ENCODE results near the gene PPP2R2D. TPM values are rescaled to one million over a fixed set of nuclear protein-coding genes. Genes with fewer than 3 reads are reported as not detected.

Gene PPP2R2D
- total and polyA plus RNA-seq, 9 donors, result 26.7 to 62.9 (median 42.0) TPM

DNA sequence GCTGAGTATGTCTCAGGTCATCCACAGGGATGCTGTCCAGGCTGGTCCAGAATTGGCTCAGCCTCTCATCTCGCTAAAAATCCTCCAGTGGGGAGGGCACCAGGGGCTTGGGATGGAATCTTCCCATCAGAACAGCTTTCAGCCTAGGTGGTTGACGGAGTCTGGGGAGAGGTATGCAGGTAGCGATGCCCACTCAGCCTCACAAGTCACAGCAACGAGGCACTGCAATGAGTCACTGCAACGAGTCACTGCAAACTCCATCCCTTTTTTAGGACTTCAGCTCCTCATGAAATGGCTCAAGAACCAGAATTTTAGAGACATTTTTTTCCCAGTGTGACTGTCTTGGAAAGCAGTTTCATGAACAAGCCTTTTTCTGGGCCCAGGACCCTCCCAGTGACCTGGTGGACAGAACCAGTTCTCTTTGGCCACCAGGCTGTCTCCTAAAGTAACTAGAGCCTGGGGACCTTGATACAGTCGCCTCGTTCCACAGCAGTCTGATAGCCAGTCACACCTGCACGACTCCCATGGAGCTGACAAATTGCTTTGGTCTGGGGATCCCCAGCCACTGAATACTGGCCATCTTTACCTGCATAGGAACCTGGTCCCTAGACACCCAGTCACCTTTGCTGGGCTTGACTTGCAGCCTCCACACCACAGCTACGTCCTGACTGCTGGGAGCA, 41.3 kb upstream of the PPP2R2D start:
- no peaks in the 10 kb centered on the region for H3K9me3 ChIP-seq
- H3K36me3 ChIP-seq, result no peaks in the 10 kb centered on the region
- intact Hi-C loops (cut with DNase I), result no loop called here
- no peaks in the 10 kb centered on the region for H3K27me3 ChIP-seq
- TF ChIP-seq POLR2A (IDR thresholded peaks at IDR 0.05) (no peak), EP300 (IDR thresholded peaks at IDR 0.05) (no peak)
- TF ChIP-seq, protein P1, sequence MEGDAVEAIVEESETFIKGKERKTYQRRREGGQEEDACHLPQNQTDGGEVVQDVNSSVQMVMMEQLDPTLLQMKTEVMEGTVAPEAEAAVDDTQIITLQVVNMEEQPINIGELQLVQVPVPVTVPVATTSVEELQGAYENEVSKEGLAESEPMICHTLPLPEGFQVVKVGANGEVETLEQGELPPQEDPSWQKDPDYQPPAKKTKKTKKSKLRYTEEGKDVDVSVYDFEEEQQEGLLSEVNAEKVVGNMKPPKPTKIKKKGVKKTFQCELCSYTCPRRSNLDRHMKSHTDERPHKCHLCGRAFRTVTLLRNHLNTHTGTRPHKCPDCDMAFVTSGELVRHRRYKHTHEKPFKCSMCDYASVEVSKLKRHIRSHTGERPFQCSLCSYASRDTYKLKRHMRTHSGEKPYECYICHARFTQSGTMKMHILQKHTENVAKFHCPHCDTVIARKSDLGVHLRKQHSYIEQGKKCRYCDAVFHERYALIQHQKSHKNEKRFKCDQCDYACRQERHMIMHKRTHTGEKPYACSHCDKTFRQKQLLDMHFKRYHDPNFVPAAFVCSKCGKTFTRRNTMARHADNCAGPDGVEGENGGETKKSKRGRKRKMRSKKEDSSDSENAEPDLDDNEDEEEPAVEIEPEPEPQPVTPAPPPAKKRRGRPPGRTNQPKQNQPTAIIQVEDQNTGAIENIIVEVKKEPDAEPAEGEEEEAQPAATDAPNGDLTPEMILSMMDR (IDR thresholded peaks at IDR 0.05), result no peak
- H3K4me3 ChIP-seq, result no peak overlapping the region
- no peaks in the 10 kb centered on the region for H3K4me1 ChIP-seq (ENCODE audit: insufficient read depth)
- DNase-seq, result no peak
- WGBS, 3 donors, result 74% methylated on average over 9 of the region's 9 CpGs
- H3K27ac ChIP-seq, result no peak overlapping the region

DNA sequence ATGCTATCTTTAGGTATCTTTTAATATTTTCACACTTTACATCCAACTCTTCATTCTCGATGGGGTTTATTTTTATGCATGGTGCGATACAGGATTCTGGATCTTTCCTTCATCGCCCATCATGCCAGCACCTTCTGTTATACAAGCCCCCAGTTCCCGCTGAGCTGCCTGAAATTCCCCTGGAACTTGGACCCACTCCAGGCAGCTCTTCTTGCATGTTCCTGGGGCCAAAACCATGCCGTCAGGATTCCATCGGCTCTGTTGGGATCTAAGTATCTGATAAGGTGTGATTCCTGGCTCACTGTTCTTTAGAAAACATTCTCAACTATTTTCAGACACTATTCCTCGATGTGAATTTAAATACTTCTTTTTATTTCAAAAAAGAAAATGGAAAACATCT, 40.5 kb upstream of the PPP2R2D start:
- intact Hi-C loops (cut with DNase I), result no loop called here
- DNase-seq, result peak in 1 of 5 donors; percentile 11

DNA sequence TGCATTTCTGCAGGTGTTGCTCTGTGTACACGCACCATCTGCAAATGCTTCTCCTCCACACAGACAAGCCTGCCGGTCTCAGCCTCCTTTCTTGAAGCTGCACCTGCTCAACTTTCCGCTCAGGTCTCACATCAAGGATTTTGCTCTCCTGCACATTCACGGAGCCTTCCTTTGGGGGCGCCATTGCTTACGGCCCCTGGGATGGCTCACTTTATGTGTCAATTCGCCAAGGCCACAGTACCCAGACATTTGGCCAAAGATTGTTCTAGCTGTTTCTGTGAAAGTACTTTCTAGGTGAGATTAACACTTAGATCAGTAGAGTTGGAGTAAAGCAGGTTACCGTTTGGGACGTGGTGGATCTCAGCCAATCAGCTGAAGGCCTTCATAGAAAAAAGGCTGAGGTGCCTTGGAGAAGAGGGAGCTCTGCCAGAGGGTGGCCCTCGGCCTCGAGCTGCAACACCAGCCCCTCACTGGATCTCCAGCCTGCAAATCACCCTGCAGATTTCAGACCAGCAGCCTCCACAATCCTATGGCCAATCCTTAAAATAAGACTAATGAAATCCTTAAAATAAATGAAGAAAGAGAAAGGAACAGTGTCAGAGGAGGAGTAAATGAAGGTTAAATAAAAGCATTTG, 39.9 kb upstream of the PPP2R2D start:
- WGBS, 3 donors, result 31 to 43% (median 33%) methylated on average over 11 of the region's 11 CpGs
- H3K4me3 ChIP-seq, result no peak overlapping the region
- H3K27ac ChIP-seq, result no peak overlapping the region
- H3K36me3 ChIP-seq, result no peaks in the 10 kb centered on the region
- H3K27me3 ChIP-seq, result no peaks in the 10 kb centered on the region
- intact Hi-C loops (cut with DNase I), result no loop called here
- no peaks in the 10 kb centered on the region for H3K4me1 ChIP-seq (ENCODE audit: insufficient read depth)
- peak in 1 of 5 donors; percentile 6 for DNase-seq
- H3K9me3 ChIP-seq, result no peaks in the 10 kb centered on the region
- TF ChIP-seq, protein P1 (IDR thresholded peaks at IDR 0.05), result no peak
- TF ChIP-seq POLR2A (IDR thresholded peaks at IDR 0.05) (no peak), EP300 (IDR thresholded peaks at IDR 0.05) (no peak)

More for the DNA sequence above, 40.5 kb upstream of the PPP2R2D start:
- H3K9me3 ChIP-seq, result no peaks in the 10 kb centered on the region
- TF ChIP-seq POLR2A (IDR thresholded peaks at IDR 0.05) (no peak), EP300 (IDR thresholded peaks at IDR 0.05) (no peak)
- H3K4me3 ChIP-seq, result no peak overlapping the region
- no peaks in the 10 kb centered on the region for H3K27me3 ChIP-seq
- no peaks in the 10 kb centered on the region for H3K4me1 ChIP-seq (ENCODE audit: insufficient read depth)
- H3K36me3 ChIP-seq, result no peaks in the 10 kb centered on the region
- H3K27ac ChIP-seq, result no peak overlapping the region
- WGBS, 3 donors, result 61 to 69% (median 66%) methylated on average over 7 of the region's 7 CpGs

DNA sequence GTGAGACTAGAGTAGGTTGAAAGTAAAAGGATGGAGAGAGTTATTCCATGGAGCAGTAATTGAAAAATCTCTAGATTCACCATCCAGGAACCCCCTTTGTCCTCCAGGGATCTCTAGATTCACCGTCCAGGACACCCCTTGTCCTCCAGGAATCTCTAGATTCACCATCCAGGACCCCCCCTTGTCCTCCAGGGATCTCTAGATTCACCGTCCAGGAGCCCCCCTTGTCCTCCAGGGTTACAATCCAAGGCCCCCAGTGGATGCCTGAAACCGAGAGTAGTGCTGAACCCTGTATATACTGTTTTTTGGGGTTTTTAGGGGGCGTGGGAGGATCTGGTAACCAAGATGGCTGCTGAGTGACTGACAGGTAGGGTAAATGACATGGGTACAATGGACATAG, 38.3 kb upstream of the PPP2R2D start:
- intact Hi-C loops (cut with DNase I), result no loop called here
- Histone ChIP-seq H3K27me3 (no peaks in the 10 kb centered on the region), H3K36me3 (no peaks in the 10 kb centered on the region), H3K4me1 (ENCODE audit: insufficient read depth) (no peaks in the 10 kb centered on the region), H3K9me3 (no peaks in the 10 kb centered on the region), H3K4me3 (no peak overlapping the region), H3K27ac (no peak overlapping the region)
- TF ChIP-seq EP300 (IDR thresholded peaks at IDR 0.05) (no peak), POLR2A (IDR thresholded peaks at IDR 0.05) (no peak)
- 74 to 77% (median 74%) methylated on average over 4 of the region's 4 CpGs for WGBS, 3 donors
- DNase-seq, result no peak

DNA sequence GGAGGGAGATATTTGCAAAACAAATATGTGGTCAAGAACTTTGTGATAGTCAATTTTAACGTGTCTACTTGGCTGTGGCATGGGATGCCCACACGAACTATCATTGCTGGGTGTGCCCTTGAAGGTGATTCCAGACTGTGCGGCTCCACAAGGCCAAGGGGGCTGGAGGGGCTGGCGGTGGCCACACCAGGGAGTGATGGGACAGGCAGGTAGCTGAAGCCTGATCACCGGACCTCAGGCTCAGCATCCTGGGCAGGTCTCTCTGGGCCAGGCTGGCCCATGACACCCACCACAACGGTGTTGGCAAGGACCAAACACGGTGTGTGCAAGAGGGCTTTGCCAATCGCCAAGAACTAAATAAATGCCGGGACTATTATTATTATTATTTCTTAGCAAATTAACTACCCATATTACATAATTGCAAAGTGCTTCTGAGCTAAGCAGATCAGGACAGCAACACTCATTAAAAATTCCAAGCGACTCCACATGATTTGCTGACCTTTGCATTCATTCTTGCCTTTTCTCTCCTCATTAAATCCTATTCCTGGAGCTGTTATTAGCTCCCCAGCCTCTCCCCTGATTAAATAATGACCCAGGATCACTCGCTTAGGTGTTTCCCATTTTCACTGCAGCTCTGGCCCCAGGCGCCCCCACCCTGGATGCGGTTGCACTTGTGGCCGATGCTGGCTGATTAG, 35.4 kb upstream of the PPP2R2D start:
- no peaks in the 10 kb centered on the region for H3K4me1 ChIP-seq (ENCODE audit: insufficient read depth)
- intact Hi-C loops (cut with DNase I), result no loop called here
- H3K27me3 ChIP-seq, result no peaks in the 10 kb centered on the region
- TF ChIP-seq, protein P1 (IDR thresholded peaks at IDR 0.05), result no peak
- TF ChIP-seq EP300 (IDR thresholded peaks at IDR 0.05) (no peak), POLR2A (IDR thresholded peaks at IDR 0.05) (no peak)
- WGBS, 3 donors, result 64 to 72% (median 67%) methylated on average over 14 of the region's 14 CpGs
- no peaks in the 10 kb centered on the region for H3K9me3 ChIP-seq
- peak in 1 of 5 donors; percentile 9 for DNase-seq
- no peak overlapping the region for H3K27ac ChIP-seq
- no peaks in the 10 kb centered on the region for H3K36me3 ChIP-seq
- no peak overlapping the region for H3K4me3 ChIP-seq
